HUES64 (cell line): ENCODE data around the gene GLT1D1.

Experiments
- H3K27ac ChIP-seq: 2 replicates; pipeline ENCODE4 v1.7.0; 2013; ENCODE audit warnings: low read depth, low read length, inconsistent platforms
- H3K27me3 ChIP-seq: 2 replicates; pipeline ENCODE4 v1.6.1; 2013; ENCODE audit warnings: mild to moderate bottlenecking, low read length; ENCODE audit not compliant: insufficient read depth
- H3K36me3 ChIP-seq: 2 replicates; pipeline ENCODE4 v1.6.1; 2013; ENCODE audit warnings: mild to moderate bottlenecking, low read length; ENCODE audit not compliant: insufficient read depth
- H3K4me1 ChIP-seq: 2 replicates; pipeline ENCODE4 v1.6.1; 2013; ENCODE audit warnings: mild to moderate bottlenecking, low read length, moderate library complexity; ENCODE audit not compliant: insufficient read depth
- H3K4me3 ChIP-seq: 2 replicates; pipeline ENCODE4 v1.5.1; 2013; ENCODE audit warnings: mild to moderate bottlenecking, low read length, moderate library complexity
- H3K9ac ChIP-seq: 2 replicates; pipeline ENCODE4 v1.6.1; 2013; ENCODE audit warnings: mild to moderate bottlenecking, low read depth, low read length
- H3K9me3 ChIP-seq: 2 replicates; pipeline ENCODE4 v1.6.1; 2013; ENCODE audit warnings: low read depth, low read length; ENCODE audit not compliant: insufficient read depth
- WGBS: fragments of 150-250, 120-280 bp; methylation state at CpG from one replicate; pipeline ENCODE4 v1.1.7; 2013; ENCODE audit warnings: missing lambda C conversion rate; 5-methylcytosine and 5-hydroxymethylcytosine counted together

The GLT1D1 gene

GRCh38 chr12:128971802-128972201, 118.5 kb downstream of the GLT1D1 start:
- WGBS = 36% methylated on average over 11 of the region's 11 CpGs
- no peak overlapping the region for H3K27ac ChIP-seq

GRCh38 chr12:128973883-128974681, 120.8 kb downstream of the GLT1D1 start:
- 79% methylated on average over 20 of the region's 20 CpGs for WGBS
- Histone ChIP-seq H3K27me3 (peaks cover 24% of the 10 kb centered on the region), H3K9me3 (no peaks in the 10 kb centered on the region), H3K9ac (no peak overlapping the region), H3K36me3 (no peaks in the 10 kb centered on the region), H3K4me1 (peaks cover 17% of the 10 kb centered on the region), H3K4me3 (no peak overlapping the region), H3K27ac (no peak overlapping the region)

More at GRCh38 chr12:128971802-128972201, 118.5 kb downstream of the GLT1D1 start:
- Histone ChIP-seq H3K4me3 (peak overlapping the region; percentile 27; the same call in 1 of the 2 replicates), H3K9ac (no peak overlapping the region), H3K27me3 (peaks cover 24% of the 10 kb centered on the region), H3K36me3 (no peaks in the 10 kb centered on the region), H3K9me3 (no peaks in the 10 kb centered on the region), H3K4me1 (peaks cover 21% of the 10 kb centered on the region)

DNA sequence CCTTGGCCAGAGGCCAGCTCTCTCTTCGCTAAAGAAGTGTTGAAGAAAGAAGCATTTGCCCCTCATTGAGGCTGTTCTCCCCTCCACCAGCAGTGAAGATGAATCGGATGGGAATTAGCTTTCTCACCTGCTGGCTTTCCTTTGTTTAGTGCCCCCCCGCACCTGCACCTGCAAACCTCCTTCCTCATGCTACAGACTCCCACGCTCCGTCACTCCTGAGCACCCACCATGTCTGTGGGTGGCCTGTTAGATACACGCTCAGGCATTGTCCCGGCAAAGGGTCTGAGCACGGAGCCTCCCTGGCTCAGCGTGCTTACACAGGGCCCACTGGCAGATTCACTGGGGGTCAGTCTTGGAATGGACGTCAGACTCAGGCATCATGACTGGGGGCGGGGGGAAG, 121.6 kb downstream of the GLT1D1 start:
- no peaks in the 10 kb centered on the region for H3K9me3 ChIP-seq
- no peaks in the 10 kb centered on the region for H3K36me3 ChIP-seq
- H3K4me1 ChIP-seq = peaks cover 14% of the 10 kb centered on the region
- no peak overlapping the region for H3K27ac ChIP-seq
- H3K27me3 ChIP-seq = peaks cover 21% of the 10 kb centered on the region
- no peak overlapping the region for H3K9ac ChIP-seq
- H3K4me3 ChIP-seq = no peak overlapping the region
- 81% methylated on average over 11 of the region's 11 CpGs for WGBS

DNA sequence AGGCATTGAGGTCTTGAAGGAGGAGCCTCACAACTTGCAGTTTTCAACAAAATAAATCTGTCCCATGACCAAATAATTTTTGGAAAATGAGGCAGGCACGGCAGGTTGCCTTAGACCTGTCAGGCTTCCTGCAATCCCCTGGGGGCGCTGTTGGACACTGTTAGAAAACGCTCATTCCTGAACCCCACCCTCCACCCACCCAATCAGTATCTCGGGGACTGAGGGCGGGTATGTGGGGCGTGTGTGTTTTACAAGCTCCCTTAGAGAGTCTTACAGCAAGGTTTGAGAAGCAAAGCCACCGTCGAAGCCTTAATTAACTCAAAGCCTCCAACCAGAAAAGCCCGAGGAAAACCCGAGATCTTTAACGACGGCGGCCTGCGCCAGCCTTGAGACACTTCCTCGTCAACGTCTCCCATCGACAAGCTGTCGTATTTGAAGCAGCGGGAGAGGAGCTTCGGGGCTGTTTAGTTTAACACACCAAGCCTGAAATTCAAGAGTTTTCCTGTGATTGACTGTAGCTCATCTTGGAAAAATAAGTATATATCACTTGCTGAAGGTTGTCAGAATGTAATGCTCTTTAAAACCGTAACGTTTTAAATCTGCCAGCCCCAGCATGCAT, 123.0 kb downstream of the GLT1D1 start:
- H3K27me3 ChIP-seq = peaks cover 8% of the 10 kb centered on the region
- 21% methylated on average over 18 of the region's 22 CpGs for WGBS
- H3K9ac ChIP-seq = no peak overlapping the region
- H3K4me1 ChIP-seq = peaks cover 16% of the 10 kb centered on the region
- peak overlapping the region; percentile 50 for H3K4me3 ChIP-seq
- H3K36me3 ChIP-seq = no peaks in the 10 kb centered on the region
- H3K9me3 ChIP-seq = no peaks in the 10 kb centered on the region
- no peak overlapping the region for H3K27ac ChIP-seq

GRCh38 chr12:128977441-128977840, 124.2 kb downstream of the GLT1D1 start:
- Histone ChIP-seq H3K4me3 (no peak overlapping the region), H3K27ac (no peak overlapping the region), H3K36me3 (no peaks in the 10 kb centered on the region), H3K9me3 (no peaks in the 10 kb centered on the region), H3K4me1 (peaks cover 22% of the 10 kb centered on the region), H3K27me3 (0 out of 2 replicates have a peak, but pooled peaks cover 2% of the 10 kb centered on the region), H3K9ac (no peak overlapping the region)
- 91% methylated on average over 5 of the region's 6 CpGs for WGBS

DNA sequence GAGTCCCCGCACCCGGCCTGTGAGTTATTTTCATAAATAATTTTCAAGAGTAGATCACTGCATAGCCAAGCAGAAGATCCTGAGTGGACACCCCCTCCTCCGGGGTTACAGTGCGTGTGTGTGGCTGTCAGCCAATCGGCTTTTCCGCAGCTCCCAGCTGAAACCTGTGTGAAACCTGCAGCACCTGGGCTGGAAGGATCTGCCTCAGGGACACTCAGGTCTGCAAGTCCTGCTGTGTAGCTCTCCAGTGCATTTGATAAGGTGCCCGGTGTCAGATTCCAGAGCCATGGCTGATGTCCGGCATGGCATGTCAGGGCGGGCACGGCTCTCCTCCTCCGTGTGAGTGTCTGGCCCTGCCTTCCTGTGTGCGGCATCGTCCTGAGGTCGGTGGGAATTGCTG, 124.8 kb downstream of the GLT1D1 start:
- no peaks in the 10 kb centered on the region for H3K36me3 ChIP-seq
- no peak overlapping the region for H3K4me3 ChIP-seq
- peaks cover 22% of the 10 kb centered on the region for H3K4me1 ChIP-seq
- H3K27me3 ChIP-seq = 0 out of 2 replicates have a peak, but pooled peaks cover 2% of the 10 kb centered on the region
- WGBS = 93% methylated on average over 14 of the region's 14 CpGs
- H3K9ac ChIP-seq = no peak overlapping the region
- H3K9me3 ChIP-seq = no peaks in the 10 kb centered on the region
- no peak overlapping the region for H3K27ac ChIP-seq

DNA sequence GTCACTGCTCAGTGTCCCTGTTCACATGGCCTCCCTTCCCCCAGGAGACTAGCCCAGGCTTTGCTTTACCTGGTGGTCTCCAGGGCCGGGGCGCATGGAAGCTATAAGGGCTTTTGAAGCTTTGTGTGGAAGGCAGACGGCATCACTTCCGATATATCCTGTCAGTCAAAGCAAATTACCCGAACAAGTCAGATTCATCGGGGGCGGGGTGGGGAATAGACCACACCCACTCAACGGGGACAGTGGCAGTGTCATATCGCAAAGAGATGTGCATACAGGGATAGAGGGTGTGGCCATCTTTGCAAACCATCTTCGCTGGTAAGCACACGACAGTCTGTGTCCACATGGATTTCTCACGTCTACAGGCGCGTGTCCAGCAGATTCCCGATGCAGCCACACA, 127.3 kb downstream of the GLT1D1 start:
- H3K27ac ChIP-seq = no peak overlapping the region
- H3K4me1 ChIP-seq = peaks cover 19% of the 10 kb centered on the region
- no peak overlapping the region for H3K9ac ChIP-seq
- H3K27me3 ChIP-seq = 0 out of 2 replicates have a peak, but pooled peaks cover 2% of the 10 kb centered on the region
- no peak overlapping the region for H3K4me3 ChIP-seq
- WGBS = 85% methylated on average over 15 of the region's 15 CpGs
- no peaks in the 10 kb centered on the region for H3K36me3 ChIP-seq
- H3K9me3 ChIP-seq = no peaks in the 10 kb centered on the region

DNA sequence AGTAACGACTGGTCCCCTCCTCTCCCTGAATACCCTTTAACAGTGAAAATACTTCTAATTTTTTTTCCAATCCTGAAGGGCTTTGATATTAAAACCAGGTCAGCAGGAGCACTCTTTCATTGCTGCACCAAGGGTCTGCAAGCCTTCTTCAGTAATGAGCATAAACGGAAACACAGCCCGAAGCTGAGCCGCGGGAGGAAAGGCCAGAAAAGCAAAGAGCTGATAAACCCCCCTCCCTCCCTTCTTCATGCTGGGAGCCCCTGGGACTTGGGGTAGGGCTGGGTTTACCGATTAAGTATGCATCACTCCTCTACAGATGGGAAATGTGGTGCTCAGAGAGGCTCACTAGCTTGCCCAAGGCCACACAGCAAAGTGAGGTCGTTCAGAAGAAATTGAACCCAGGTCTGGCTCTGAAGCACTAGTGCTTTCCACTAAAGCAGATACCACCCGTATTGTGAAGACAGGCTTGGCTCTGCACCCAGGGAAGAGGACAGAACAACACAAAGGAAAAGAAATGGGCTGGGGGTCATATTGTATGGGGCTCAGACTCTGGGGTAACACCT, 128.8 kb downstream of the GLT1D1 start:
- no peak overlapping the region for H3K4me3 ChIP-seq
- no peak overlapping the region for H3K9ac ChIP-seq
- H3K4me1 ChIP-seq = peaks cover 14% of the 10 kb centered on the region
- no peaks in the 10 kb centered on the region for H3K27me3 ChIP-seq
- no peaks in the 10 kb centered on the region for H3K36me3 ChIP-seq
- no peaks in the 10 kb centered on the region for H3K9me3 ChIP-seq
- 21% methylated on average over 8 of the region's 8 CpGs for WGBS
- H3K27ac ChIP-seq = peak overlapping the region; percentile 45; the same call in 1 of the 2 replicates

GRCh38 chr12:128982933-128983332, 129.7 kb downstream of the GLT1D1 start:
- Histone ChIP-seq H3K27ac (no peak overlapping the region), H3K27me3 (no peaks in the 10 kb centered on the region), H3K9me3 (no peaks in the 10 kb centered on the region), H3K9ac (no peak overlapping the region), H3K4me3 (no peak overlapping the region), H3K4me1 (peaks cover 22% of the 10 kb centered on the region), H3K36me3 (no peaks in the 10 kb centered on the region)
- WGBS = 89% methylated on average over 9 of the region's 9 CpGs

GRCh38 chr12:128983371-128983770, 130.1 kb downstream of the GLT1D1 start:
- peaks cover 22% of the 10 kb centered on the region for H3K4me1 ChIP-seq
- 72% methylated on average over 14 of the region's 14 CpGs for WGBS
- no peaks in the 10 kb centered on the region for H3K9me3 ChIP-seq
- no peak overlapping the region for H3K9ac ChIP-seq
- no peaks in the 10 kb centered on the region for H3K36me3 ChIP-seq
- no peaks in the 10 kb centered on the region for H3K27me3 ChIP-seq
- H3K4me3 ChIP-seq = no peak overlapping the region
- H3K27ac ChIP-seq = no peak overlapping the region

DNA sequence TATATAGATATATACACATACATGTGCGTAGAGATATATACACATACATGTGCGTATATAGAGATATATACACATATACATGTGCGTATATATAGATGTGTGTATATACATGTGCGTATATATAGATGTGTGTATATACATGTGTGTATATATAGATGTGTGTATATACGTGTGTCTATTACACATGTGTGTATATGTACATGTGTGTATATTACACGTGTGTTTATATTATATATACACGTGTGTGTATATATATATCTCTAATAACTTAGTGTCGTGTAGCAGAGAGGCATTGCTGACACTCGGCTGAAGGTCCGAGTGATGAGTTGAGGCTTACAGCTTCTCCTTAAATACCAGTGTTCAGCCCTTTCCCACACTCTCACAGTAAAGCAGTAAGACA, 133.7 kb downstream of the GLT1D1 start:
- Histone ChIP-seq H3K9ac (no peak overlapping the region), H3K27ac (no peak overlapping the region), H3K27me3 (no peaks in the 10 kb centered on the region), H3K4me3 (no peak overlapping the region), H3K9me3 (no peaks in the 10 kb centered on the region), H3K36me3 (no peaks in the 10 kb centered on the region), H3K4me1 (peaks cover 8% of the 10 kb centered on the region)
- WGBS = 90% methylated on average over 6 of the region's 10 CpGs
